ENCODE data around the gene TRPM2. TPM values are rescaled to one million over a fixed set of nuclear protein-coding genes. Genes with fewer than 3 reads are reported as not detected.

The TRPM2 gene
- total and polyA plus RNA-seq, 2 of the 8 experiments (the other 6 are each of a cell fraction or from before 2014, with no cell fraction given) = 0.27 to 0.28 TPM

- CTCF ChIA-PET (ENCODE audit: partially characterized antibody) = interaction anchor here (0.6 to 3.3 kb wide), 6 partner anchors 8 to 185 kb away, joined by 3 to 11 read pairs (median 4); no protein-coding TSS in a partner anchor
Observed at GRCh38 chr21:44350773-44351481, 2.5 kb upstream of the TRPM2 start.

More at GRCh38 chr21:44350773-44351481, 2.5 kb upstream of the TRPM2 start:
- Histone ChIP-seq H2AK5ac (ENCODE audit: low read depth, low read length) (no peak overlapping the region), H3K27ac (ENCODE audit: low read depth, low read length) (no peak overlapping the region), H3K9me3 (ENCODE audit: insufficient read depth in 2 of 2, low read depth in 1 of 2, low read length in 1 of 2) (no peaks in the 10 kb centered on the region), H2BK20ac (ENCODE audit: low read length) (no peak overlapping the region), H3K36me3 (ENCODE audit: control insufficient read depth in 2 of 4, insufficient read depth in 4 of 4, low read length in 3 of 4) (no peaks in the 10 kb centered on the region), H2BK120ac (replicated peaks; ENCODE audit: low read depth, low read length) (no peak overlapping the region), H3K4ac (replicated peaks; ENCODE audit: insufficient read length, low read depth, low read length) (peak overlapping the region; percentile 53), H2AFZ (ENCODE audit: low read length) (peak overlapping the region; percentile 67; the same call in 1 of the 2 replicates), H3K23me2 (ENCODE audit: low read depth, low read length) (no peaks in the 10 kb centered on the region; the same call in 1 of the 2 replicates), H3K9ac (replicated peaks in 1 of 4; ENCODE audit: extremely low read depth in 1 of 4, low read depth in 3 of 4, low read length in 3 of 4) (no peak overlapping the region), H3K4me2 (ENCODE audit: insufficient read depth in 1 of 2, low read depth in 2 of 2, low read length in 2 of 2) (peak overlapping the region; percentile 21 to 75), H4K91ac (replicated peaks; ENCODE audit: insufficient read length, low read length) (no peak overlapping the region), H2BK5ac (ENCODE audit: low read depth, low read length) (no peak overlapping the region), H3K18ac (ENCODE audit: extremely low read depth, low read length) (no peak overlapping the region), H3K27me3 (replicated peaks in 1 of 4; ENCODE audit: control insufficient read depth in 3 of 4, extremely low read depth in 1 of 4, insufficient read depth in 3 of 4, low read length in 3 of 4) (peaks cover 17 to 40% (median 28%) of the 10 kb centered on the region in 4 experiments; a peak in 6 of 7 replicates), H3K79me1 (ENCODE audit: low read depth, low read length) (no peaks in the 10 kb centered on the region), H3K56ac (replicated peaks; ENCODE audit: insufficient read length, low read depth, low read length) (no peak overlapping the region), H4K20me1 (replicated peaks in 1 of 2; ENCODE audit: control insufficient read depth in 1 of 2, insufficient read depth in 2 of 2, low read length in 2 of 2) (no peaks in the 10 kb centered on the region), H3K23ac (ENCODE audit: insufficient read length) (no peak overlapping the region), H3K14ac (ENCODE audit: insufficient read length) (no peak overlapping the region), H2BK12ac (ENCODE audit: low read depth, low read length) (peak overlapping the region; percentile 50; the same call in 1 of the 2 replicates), H2BK15ac (ENCODE audit: low read length) (no peak overlapping the region), H3K79me2 (ENCODE audit: control insufficient read depth in 1 of 2, insufficient read depth in 2 of 2, low read length in 2 of 2) (no peaks in the 10 kb centered on the region), H4K5ac (ENCODE audit: insufficient read length, low read depth, low read length) (no peak overlapping the region), H3K4me3 (ENCODE audit: extremely low read depth in 1 of 4, insufficient read depth in 2 of 4, low read depth in 3 of 4, low read length in 4 of 4) (peak overlapping the region in 2 of 4 experiments; percentile 12 to 51; a peak in 3 of 8 replicates), H4K8ac (ENCODE audit: extremely low read depth, insufficient read depth, low read length) (peak overlapping the region; percentile 82; the same call in 1 of the 2 replicates), H3K4me1 (replicated peaks in 1 of 4; ENCODE audit: control insufficient read depth in 3 of 4, insufficient read depth in 4 of 4, low read length in 3 of 4) (peaks cover 0 to 5% (median under 1%) of the 10 kb centered on the region in 4 experiments; a peak in 2 of 7 replicates)
- TF ChIP-seq POLR2AphosphoS5 (IDR thresholded peaks at IDR 0.05; ENCODE audit: low read depth, low read length) = no peak
- TF ChIP-seq RAD21 (IDR thresholded peaks at IDR 0.05 in 1 of 2, conservative IDR thresholded peaks at IDR 0.05 in 1 of 2; ENCODE audit: low read depth in 2 of 2, low read length in 2 of 2) = peak; percentile 25 to 37; a peak in 3 of 4 replicates
- TF ChIP-seq KDM1A (IDR thresholded peaks at IDR 0.05; ENCODE audit: borderline replicate concordance, low read length) = no peak
- peak in 2 of 3 experiments; percentile 8 to 14; a peak in 2 of 4 replicates for TF ChIP-seq CTCF (IDR thresholded peaks at IDR 0.05; ENCODE audit: control extremely low read depth in 1 of 3, insufficient read depth in 1 of 3, low read depth in 1 of 3, low read length in 3 of 3)
- TF ChIP-seq RBBP5 (IDR thresholded peaks at IDR 0.05; ENCODE audit: borderline replicate concordance, low read depth, low read length) = no peak
- no peak for TF ChIP-seq TAF7 (optimal IDR thresholded peaks at IDR 0.05; ENCODE audit: borderline replicate concordance, low read depth, low read length)
- no peak for TF ChIP-seq SAP30 (IDR thresholded peaks at IDR 0.05; ENCODE audit: insufficient read depth, insufficient replicate concordance, low read length)
- TF ChIP-seq GABPA (IDR thresholded peaks at IDR 0.05; ENCODE audit: borderline replicate concordance, insufficient read depth, low read length) = 0 out of 2 replicates have a peak, but pooled peaks have one; percentile 32
- FAIRE-seq (no peak), DNase-seq (ENCODE audit: low read depth in 1 of 2, low spot score in 2 of 2) (no peak)
- 60% methylated on average over 17 of the region's 42 CpGs; no CpG with 5 or more reads in 1 of the 2 experiments for WGBS, 2 experiments (ENCODE audit: extremely low coverage in 1 of 2, insufficient coverage in 1 of 2, insufficient read length in 1 of 2, insufficient replicate concordance in 2 of 2, low coverage in 1 of 2, low lambda C conversion rate in 2 of 2, missing lambda C conversion rate in 1 of 2)
- POLR2A ChIA-PET (ENCODE audit: partially characterized antibody) = no interaction called here

Measured in H1 (cell line).